Hematopoietic multipotent progenitor cell (in vitro differentiated cells): ENCODE results near the gene SMPD2. TPM values are rescaled to one million over a fixed set of nuclear protein-coding genes. Genes with fewer than 3 reads are reported as not detected.

ENCODE experiments used
- DNase-seq, 3 donors: peaks; one replicate each; pipeline ENCODE4 v3.0.0-alpha.2; 2011 to 2015; ENCODE audit warnings: low read depth in 2 of 3, low spot score in 2 of 3
- total RNA-seq: library from RNA; depleted of rRNA; stranded (reverse); fragments of >200 nt; gene quantifications from one replicate; pipeline ENCODE4 v1.2.3, GENCODE V29; 2012

Gene SMPD2
- total RNA-seq, 1 donor: 33.4 TPM

- no peak for DNase-seq
Observed at GRCh38 chr6:109446541-109446940, 6.0 kb downstream of the SMPD2 start.

GRCh38 chr6:109447087-109447486 is 6.6 kb downstream of the SMPD2 start:
- no peak for DNase-seq

- peak in 1 of 3 donors; percentile 28 for DNase-seq
Observed at GRCh38 chr6:109447878-109448555, 7.5 kb downstream of the SMPD2 start.

- DNase-seq: no peak
Observed at GRCh38 chr6:109448615-109449014, 8.1 kb downstream of the SMPD2 start.

GRCh38 chr6:109449064-109449794 is 8.7 kb downstream of the SMPD2 start:
- DNase-seq: no peak

- peak in 2 of 3 donors; percentile 34 to 44 for DNase-seq
Observed at GRCh38 chr6:109449795-109450673, 9.5 kb downstream of the SMPD2 start.

- DNase-seq: no peak
Observed at GRCh38 chr6:109450801-109451200, 10.3 kb downstream of the SMPD2 start.

- no peak for DNase-seq
Observed at GRCh38 chr6:109451376-109451775, 10.9 kb downstream of the SMPD2 start.

GRCh38 chr6:109452181-109452580 is 11.7 kb downstream of the SMPD2 start:
- DNase-seq: no peak

GRCh38 chr6:109453156-109453555 is 12.6 kb downstream of the SMPD2 start:
- DNase-seq: no peak

- DNase-seq: no peak
Observed at GRCh38 chr6:109453594-109454495, 13.3 kb downstream of the SMPD2 start.

GRCh38 chr6:109454496-109455436 is 14.2 kb downstream of the SMPD2 start:
- peak; percentile 60 to 87 (median 85) for DNase-seq

- peak; percentile 54 to 90 (median 89) for DNase-seq
Observed at GRCh38 chr6:109455437-109456110, 15.1 kb downstream of the SMPD2 start, which contains the start of gene MICAL1. TSS of gene MICAL1 (minus strand) at chr6:109455772. CDS start at chr6:109454196, 1,576 bp downstream.

- no peak for DNase-seq
Observed at GRCh38 chr6:109456111-109456583, 15.6 kb downstream of the SMPD2 start.

GRCh38 chr6:109456710-109457561 is 16.4 kb downstream of the SMPD2 start:
- no peak for DNase-seq

GRCh38 chr6:109457562-109457996 is 17.1 kb downstream of the SMPD2 start:
- no peak for DNase-seq
